Cardiac muscle cell (in vitro differentiated cells and primary cell): Measurements from ENCODE around the gene KCTD12. TPM values are rescaled to one million over a fixed set of nuclear protein-coding genes. Genes with fewer than 3 reads are reported as not detected.

Source experiments
- DNase-seq, 2 donors: peaks; one replicate each; pipeline versions ENCODE4 v3.0.0 to v3.0.0-alpha.2; 2010 to 2017; ENCODE audit warnings: low read depth in 1 of 2, low spot score in 1 of 2
- H3K27ac ChIP-seq: fragments of 200-600 bp; sonication (generic); 2 replicates; pipeline ENCODE4 v1.5.1; 2016
- H3K27me3 ChIP-seq: fragments of 200-600 bp; sonication (generic); 2 replicates; pipeline ENCODE4 v1.6.0; 2016; ENCODE audit warnings: control low read depth
- H3K36me3 ChIP-seq: fragments of 200-600 bp; sonication (generic); 2 replicates; pipeline ENCODE4 v1.5.1; 2016; ENCODE audit warnings: control low read depth
- H3K4me1 ChIP-seq: fragments of 200-600 bp; sonication (generic); 2 replicates; pipeline ENCODE4 v1.8.1; 2017; ENCODE audit warnings: low read depth, mild to moderate bottlenecking, mixed run types
- H3K4me3 ChIP-seq: fragments of 200-600 bp; sonication (generic); 2 replicates; pipeline ENCODE4 v1.5.1; 2016; ENCODE audit warnings: mild to moderate bottlenecking
- H3K9me3 ChIP-seq: fragments of 200-600 bp; sonication (generic); 2 replicates; pipeline ENCODE4 v1.5.1; 2017; ENCODE audit warnings: low read depth, mild to moderate bottlenecking, control low read depth
- polyA plus RNA-seq: library from polyadenylated mRNA; unstranded; fragments of >200 nt; fragmentation: Nextera tagmentation; extraction: Ambion mirVana; gene quantifications from 2 replicates; pipeline ENCODE4 v1.2.1, GENCODE V29; 2016
- total RNA-seq: library from RNA; depleted of rRNA; stranded (reverse); fragments of >200 nt; gene quantifications from 2 replicates; pipeline ENCODE4 v1.2.3, GENCODE V29; 2016
- TF ChIP-seq, protein P1 (sequence below): IDR thresholded peaks from 2 replicates; pipeline ENCODE4 v1.5.1; 2012; ENCODE audit warnings: low read depth, mild to moderate bottlenecking, low read length

Gene KCTD12
- total and polyA plus RNA-seq, 2 experiments from 2014 or later, result 40.0 to 242 TPM

DNA sequence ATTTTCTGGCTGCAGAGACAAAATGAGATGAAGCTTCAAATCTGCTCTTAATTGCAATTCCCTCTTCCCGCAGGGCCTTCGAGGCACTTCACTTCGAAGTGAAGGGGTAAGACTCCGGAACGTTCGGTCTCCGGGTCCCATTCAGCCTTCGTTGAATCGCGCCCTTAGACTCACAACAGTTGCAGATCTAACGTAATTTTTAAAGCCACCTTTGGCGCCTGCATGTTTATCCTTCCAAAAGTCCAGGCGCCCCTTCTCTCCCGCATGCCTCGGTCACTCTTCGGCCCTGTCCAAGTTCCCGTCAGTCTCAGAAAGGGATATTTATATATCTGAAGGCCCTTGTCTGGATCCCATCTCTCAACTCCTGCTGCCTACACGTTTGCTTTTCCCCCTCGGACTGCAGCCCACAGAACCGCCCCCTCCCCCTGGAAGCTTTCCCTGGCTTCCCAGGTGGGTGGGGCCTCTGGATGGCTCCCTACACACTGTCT lies 915 bp upstream of the KCTD12 start:
- Histone ChIP-seq H3K27ac (peak overlapping the region; percentile 93), H3K4me1 (peaks cover 17% of the 10 kb centered on the region), H3K36me3 (no peaks in the 10 kb centered on the region), H3K4me3 (peak overlapping the region; percentile 94), H3K9me3 (no peaks in the 10 kb centered on the region), H3K27me3 (peaks cover 13% of the 10 kb centered on the region)
- TF ChIP-seq, protein P1, sequence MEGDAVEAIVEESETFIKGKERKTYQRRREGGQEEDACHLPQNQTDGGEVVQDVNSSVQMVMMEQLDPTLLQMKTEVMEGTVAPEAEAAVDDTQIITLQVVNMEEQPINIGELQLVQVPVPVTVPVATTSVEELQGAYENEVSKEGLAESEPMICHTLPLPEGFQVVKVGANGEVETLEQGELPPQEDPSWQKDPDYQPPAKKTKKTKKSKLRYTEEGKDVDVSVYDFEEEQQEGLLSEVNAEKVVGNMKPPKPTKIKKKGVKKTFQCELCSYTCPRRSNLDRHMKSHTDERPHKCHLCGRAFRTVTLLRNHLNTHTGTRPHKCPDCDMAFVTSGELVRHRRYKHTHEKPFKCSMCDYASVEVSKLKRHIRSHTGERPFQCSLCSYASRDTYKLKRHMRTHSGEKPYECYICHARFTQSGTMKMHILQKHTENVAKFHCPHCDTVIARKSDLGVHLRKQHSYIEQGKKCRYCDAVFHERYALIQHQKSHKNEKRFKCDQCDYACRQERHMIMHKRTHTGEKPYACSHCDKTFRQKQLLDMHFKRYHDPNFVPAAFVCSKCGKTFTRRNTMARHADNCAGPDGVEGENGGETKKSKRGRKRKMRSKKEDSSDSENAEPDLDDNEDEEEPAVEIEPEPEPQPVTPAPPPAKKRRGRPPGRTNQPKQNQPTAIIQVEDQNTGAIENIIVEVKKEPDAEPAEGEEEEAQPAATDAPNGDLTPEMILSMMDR, result no peak
- peak; percentile 17 to 79 for DNase-seq

DNA sequence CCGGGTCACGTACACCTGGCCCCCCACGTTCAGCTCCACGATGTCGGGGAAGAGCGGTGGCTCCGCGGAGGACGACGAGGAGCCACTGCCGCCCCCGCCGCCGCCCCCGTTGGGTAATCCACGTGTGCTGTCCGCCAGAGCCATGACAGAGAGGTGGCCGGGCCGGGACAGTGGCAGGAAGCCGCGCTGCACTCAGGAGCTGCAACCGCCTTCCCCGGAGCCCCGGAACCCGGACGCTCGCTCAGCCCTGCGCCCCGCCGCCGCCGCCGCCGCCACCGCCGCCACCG lies 257 bp downstream of the KCTD12 start:
- peaks cover 21% of the 10 kb centered on the region for H3K4me1 ChIP-seq
- H3K4me3 ChIP-seq, result peak overlapping the region; percentile 94
- peaks cover 3% of the 10 kb centered on the region for H3K27me3 ChIP-seq
- H3K36me3 ChIP-seq, result peaks cover 2% of the 10 kb centered on the region
- H3K9me3 ChIP-seq, result no peaks in the 10 kb centered on the region
- TF ChIP-seq, protein P1, result no peak
- peak overlapping the region; percentile 93 for H3K27ac ChIP-seq
- DNase-seq, result no peak

DNA sequence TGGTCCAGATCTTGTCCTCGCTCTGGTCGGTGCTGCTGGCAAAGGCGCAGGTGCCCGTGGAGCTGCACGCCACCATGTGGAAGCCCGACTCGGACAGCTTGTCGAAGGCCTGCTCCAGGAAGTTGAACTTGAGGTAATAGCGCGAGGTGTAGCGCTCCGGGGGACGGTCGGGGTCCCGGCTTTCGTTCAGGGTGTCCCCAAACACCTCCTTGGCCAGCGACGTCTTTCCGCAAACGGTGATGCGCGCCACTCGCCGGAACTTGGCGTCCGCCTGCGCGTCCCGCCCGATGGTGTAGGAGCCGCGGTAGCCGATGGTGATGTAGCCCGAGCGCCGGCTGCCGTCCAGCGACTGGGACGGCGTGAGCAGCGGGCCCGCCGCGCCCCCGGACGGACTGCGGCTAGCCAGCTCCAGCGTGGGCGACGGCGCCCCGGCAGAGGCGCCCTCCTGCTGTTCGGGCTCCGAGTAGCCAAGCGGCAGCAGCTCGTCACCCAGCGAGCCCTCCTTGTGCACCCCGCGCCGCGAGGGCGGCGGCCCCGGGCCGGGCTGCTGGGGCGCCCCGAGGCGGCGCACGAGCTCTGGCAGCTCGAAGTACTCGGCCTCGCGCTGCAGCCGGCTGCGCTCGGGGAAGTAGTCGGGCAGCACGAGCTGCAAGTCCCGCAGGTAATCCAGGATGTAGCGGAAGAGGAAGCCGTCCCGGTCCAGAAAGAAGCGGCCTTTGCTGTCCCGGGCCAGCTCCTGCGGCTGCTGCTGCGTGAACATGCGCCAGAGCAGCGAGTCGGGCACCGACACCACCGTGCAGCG lies 801 bp downstream of the KCTD12 start:
- peaks cover 3% of the 10 kb centered on the region for H3K27me3 ChIP-seq
- H3K36me3 ChIP-seq, result peaks cover 2% of the 10 kb centered on the region
- peak overlapping the region; percentile 93 for H3K27ac ChIP-seq
- TF ChIP-seq, protein P1, result peak; percentile 48
- peak overlapping the region; percentile 94 for H3K4me3 ChIP-seq
- peaks cover 21% of the 10 kb centered on the region for H3K4me1 ChIP-seq
- DNase-seq, result peak; percentile 72 to 80
- H3K9me3 ChIP-seq, result no peaks in the 10 kb centered on the region

DNA sequence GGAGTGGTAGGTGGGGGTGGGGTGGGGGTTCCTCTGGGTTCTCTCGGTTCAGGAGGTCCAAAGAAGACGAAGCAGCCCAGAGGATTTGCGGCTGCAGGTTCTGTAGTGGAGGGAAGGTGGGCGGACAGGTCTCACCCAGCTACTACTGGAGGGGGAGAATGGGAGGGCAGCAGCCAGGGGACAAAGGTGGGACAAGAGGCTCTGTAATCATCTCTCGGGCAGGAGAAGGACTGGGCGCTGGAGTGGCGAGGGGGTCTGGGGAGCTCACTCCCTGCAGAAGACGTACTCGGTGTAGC lies 1.4 kb downstream of the KCTD12 start:
- peak overlapping the region; percentile 93 for H3K27ac ChIP-seq
- H3K36me3 ChIP-seq, result peaks cover 2% of the 10 kb centered on the region
- DNase-seq, result no peak
- H3K27me3 ChIP-seq, result no peaks in the 10 kb centered on the region
- H3K4me1 ChIP-seq, result peaks cover 21% of the 10 kb centered on the region
- no peaks in the 10 kb centered on the region for H3K9me3 ChIP-seq
- TF ChIP-seq, protein P1, result no peak
- H3K4me3 ChIP-seq, result peak overlapping the region; percentile 94

DNA sequence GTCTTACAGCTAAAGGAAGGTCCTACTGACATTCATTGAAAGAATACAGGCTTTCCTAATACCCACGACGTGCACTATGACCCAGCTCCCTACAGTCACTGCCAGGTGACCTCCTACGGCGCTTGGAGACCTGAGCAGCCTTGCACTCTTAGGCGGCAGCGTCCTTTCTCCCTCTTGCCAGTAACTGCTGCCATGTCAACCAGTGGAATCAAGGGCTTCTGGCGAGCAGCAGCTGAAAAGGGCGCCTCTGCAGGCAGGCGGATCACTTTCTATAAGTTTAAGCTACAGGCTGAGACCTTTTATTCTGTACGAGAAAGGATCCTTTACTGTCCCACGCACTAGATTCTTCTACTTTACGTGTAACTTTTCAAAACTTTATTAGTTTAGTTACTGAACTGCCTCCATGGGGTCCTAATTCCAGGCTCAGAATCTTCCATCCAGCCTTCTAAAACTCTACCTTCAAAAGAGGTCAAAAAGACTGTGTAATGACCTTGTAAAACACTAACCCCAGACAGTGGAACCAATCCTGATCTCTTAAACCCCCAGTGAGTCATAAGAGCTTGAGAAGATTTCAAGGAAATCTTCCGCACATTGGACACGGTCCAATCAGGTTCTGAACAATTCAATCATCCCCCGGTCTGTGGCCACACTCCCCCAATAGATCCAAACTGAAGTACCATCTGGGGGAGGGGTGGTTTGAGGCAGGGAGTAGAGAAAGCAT lies 1.9 kb downstream of the KCTD12 start:
- no peaks in the 10 kb centered on the region for H3K27me3 ChIP-seq

More for the DNA sequence above, 1.9 kb downstream of the KCTD12 start:
- H3K4me3 ChIP-seq, result peak overlapping the region; percentile 94
- H3K4me1 ChIP-seq, result peaks cover 21% of the 10 kb centered on the region
- peak; percentile 73 for DNase-seq
- TF ChIP-seq, protein P1, result peak; percentile 68
- H3K36me3 ChIP-seq, result peaks cover 2% of the 10 kb centered on the region
- no peaks in the 10 kb centered on the region for H3K9me3 ChIP-seq
- peak overlapping the region; percentile 93 for H3K27ac ChIP-seq
